Adrenal gland (tissue), 12 donors: ENCODE measurements around the gene PBX1. TPM values are rescaled to one million over a fixed set of nuclear protein-coding genes. Genes with fewer than 3 reads are reported as not detected.

Source experiments
- DNase-seq, 7 donors: peaks; one replicate each; pipeline ENCODE4 v3.0.0-alpha.2; 2019 to 2020
- H3K27ac ChIP-seq, 5 donors: fragments of 200-600 bp; sonication (generic) in 4 of 5; 1 replicate in 3 of 5; 2 replicates in 2 of 5; pipeline versions ENCODE4 v1.5.1 to v1.8.0; 2016 to 2020; ENCODE audit warnings: mild to moderate bottlenecking in 1 of 5
- H3K27me3 ChIP-seq: fragments of 200-600 bp; 2 replicates; pipeline ENCODE4 v1.8.0; 2021
- H3K36me3 ChIP-seq, 2 donors: fragments of 200-600 bp; replicated peaks in 1 of 2; 1 replicate in 1 of 2; 2 replicates in 1 of 2; pipeline versions ENCODE4 v1.5.1 to v1.8.0; 2018 to 2022
- H3K4me1 ChIP-seq, 2 donors: fragments of 200-600 bp; replicated peaks in 1 of 2; 1 replicate in 1 of 2; 2 replicates in 1 of 2; pipeline versions ENCODE4 v1.5.1 to v1.8.0; 2018 to 2021
- H3K4me3 ChIP-seq, 4 donors: fragments of 200-600 bp; sonication (generic) in 3 of 4; one replicate each; pipeline ENCODE4 v1.5.1; 2016 to 2018
- H3K9me3 ChIP-seq, 3 donors: fragments of 200-600 bp; sonication (generic) in 1 of 3; replicated peaks in 1 of 3; 1 replicate in 2 of 3; 2 replicates in 1 of 3; pipeline versions ENCODE4 v1.5.1 to v1.8.0; 2016 to 2021
- CTCF ChIP-seq, 6 experiments: fragments of 450-650 bp in 4 of 6; fragments of 200-600 bp in 2 of 6; sonication (generic) in 1 of 6; IDR thresholded peaks; 1 replicate in 5 of 6; 2 replicates in 1 of 6; pipeline versions ENCODE4 v1.5.1 to v1.8.0; 2016 to 2021; ENCODE audit warnings: antibody characterized with exemption in 6 of 6, mild to moderate bottlenecking in 2 of 6, moderate library complexity in 1 of 6
- POLR2A ChIP-seq, 2 donors: fragments of 450-650 bp; IDR thresholded peaks; one replicate each; pipeline ENCODE4 v1.6.1; 2017; ENCODE audit warnings: antibody characterized with exemption in 2 of 2, mild to moderate bottlenecking in 2 of 2, moderate library complexity in 1 of 2
- WGBS, 4 donors: extraction: QIAGEN DNeasy Blood & Tissue Kit in 2 of 4; methylation state at CpG; one replicate each; pipeline versions ENCODE4 v1.1.5 to v1.1.7; 2013 to 2017; 5-methylcytosine and 5-hydroxymethylcytosine counted together
- intact Hi-C, 2 donors: fragments of 100-400 bp; cut with DNase I; formaldehyde crosslinking; loops; one replicate each; pipeline versions ENCODE4 v1.14.1 to v1.15.0; 2022 to 2023
- polyA plus RNA-seq, 3 donors: library from polyadenylated mRNA; stranded (reverse); fragments of 200-250 nt in 2 of 3; fragments of 350-450 nt in 1 of 3; fragmentation: Illumina TruSeq in 1 of 3; extraction: RNeasy Lipid Tissue Mini Kit (QIAGEN cat#74804) in 1 of 3; gene quantifications; one replicate each; pipeline ENCODE4 v1.2.3, GENCODE V29; 2013 to 2014
- total RNA-seq, 9 donors: library from RNA; depleted of rRNA in 4 of 9; stranded (reverse); fragments of >200 nt in 4 of 9; fragments of 120-200 nt in 1 of 9; fragmentation: NEBNext Ultra II Directional in 1 of 9; extraction: Animal tissue kit (Norgen Biotek cat#: 25700) in 1 of 9; gene quantifications; one replicate each; pipeline versions ENCODE4 v1.1.0 to v1.2.4, GENCODE V29; 2013 to 2023
- donor health status: healthy with polysubstance abuse.
- donor health status: Bipolar disorder and iron deficiency.
- donor health status: DM: yes; HTN: yes; CAD: no.
- donor health status: DM: no; HTN: no; CAD: no.
- donor health status: DM: no; HTN: no; CAD: no.
- donor health status: DM: yes; HTN: yes; CAD: no.

Gene PBX1
- total and polyA plus RNA-seq, 12 donors = 13.0 to 294 (median 99.3) TPM

DNA sequence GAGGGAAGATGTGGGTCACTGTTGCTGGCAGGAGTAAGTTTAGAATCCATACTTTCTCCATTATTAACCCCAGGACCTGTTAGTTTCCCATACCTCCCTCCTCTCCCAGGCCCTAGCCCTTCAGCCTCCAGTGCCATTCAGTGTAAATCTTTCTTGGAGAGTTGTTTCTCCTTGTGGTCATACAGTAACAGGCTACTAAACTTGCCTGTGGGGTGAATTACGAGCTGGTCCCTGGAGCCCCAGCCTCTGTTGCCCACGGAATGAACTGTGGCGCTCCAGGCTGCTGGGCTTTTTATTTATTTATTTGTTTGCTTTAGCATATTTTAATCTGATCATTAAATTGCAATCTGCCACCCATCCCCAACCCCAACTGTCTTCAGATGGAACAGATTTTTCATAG lies 305.2 kb downstream of the PBX1 start:
- no peak for TF ChIP-seq POLR2A (IDR thresholded peaks at IDR 0.05)
- TF ChIP-seq CTCF (IDR thresholded peaks at IDR 0.05) = no peak
- intact Hi-C loops = no loop called here
- no peak for DNase-seq
- Histone ChIP-seq H3K9me3 (no peaks in the 10 kb centered on the region), H3K36me3 (no peaks in the 10 kb centered on the region), H3K27ac (no peak overlapping the region), H3K4me3 (no peak overlapping the region), H3K4me1 (no peaks in the 10 kb centered on the region), H3K27me3 (no peaks in the 10 kb centered on the region)
- 88 to 94% (median 92%) methylated on average over 3 of the region's 3 CpGs for WGBS, 4 donors

DNA sequence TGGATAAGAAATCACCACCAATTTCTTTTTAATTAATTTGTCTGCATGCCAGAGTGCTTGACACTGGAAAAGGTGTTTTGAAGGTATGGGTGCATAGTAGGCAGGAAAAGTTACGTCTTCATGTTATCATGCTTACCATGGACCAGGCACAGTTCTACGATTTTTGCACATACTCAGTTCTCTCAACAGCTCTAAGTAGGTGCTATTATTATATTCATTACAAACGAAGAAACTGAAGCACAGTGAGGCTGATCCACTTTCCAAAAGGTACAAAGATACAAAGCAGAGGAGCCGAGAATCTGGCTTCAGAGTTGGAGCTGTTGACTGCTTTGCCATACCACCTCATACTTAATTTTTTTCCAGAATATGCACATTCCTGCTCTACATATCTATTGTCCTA lies 306.4 kb downstream of the PBX1 start:
- Histone ChIP-seq H3K27me3 (no peaks in the 10 kb centered on the region), H3K36me3 (no peaks in the 10 kb centered on the region), H3K4me1 (no peaks in the 10 kb centered on the region), H3K9me3 (no peaks in the 10 kb centered on the region), H3K27ac (no peak overlapping the region), H3K4me3 (no peak overlapping the region)
- no peak for TF ChIP-seq CTCF (IDR thresholded peaks at IDR 0.05)
- no peak for TF ChIP-seq POLR2A (IDR thresholded peaks at IDR 0.05)
- WGBS, 4 donors = 78 to 86% (median 84%) methylated on average over 4 of the region's 4 CpGs
- intact Hi-C loops = no loop called here
- no peak for DNase-seq

DNA sequence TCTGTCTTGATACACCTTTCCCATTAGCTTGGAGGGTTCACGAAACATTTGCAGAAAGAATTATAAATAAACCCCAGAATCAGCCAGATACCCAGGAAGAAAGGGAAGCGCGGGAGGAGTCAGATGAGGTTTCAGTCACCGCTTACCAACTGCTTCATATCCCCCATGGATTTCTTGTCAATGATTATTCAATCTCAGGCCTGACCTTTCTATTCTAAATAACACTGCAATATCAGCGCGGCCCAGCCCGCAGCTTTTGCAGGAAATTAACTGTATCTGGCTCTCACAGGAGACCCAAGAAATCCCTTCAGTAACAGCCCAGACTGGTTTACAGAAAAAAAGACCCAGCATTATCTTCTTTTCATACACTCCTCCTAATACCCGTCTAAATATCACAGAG lies 308.6 kb downstream of the PBX1 start:
- Histone ChIP-seq H3K9me3 (no peaks in the 10 kb centered on the region), H3K27me3 (no peaks in the 10 kb centered on the region), H3K4me3 (no peak overlapping the region), H3K27ac (no peak overlapping the region), H3K36me3 (no peaks in the 10 kb centered on the region), H3K4me1 (no peaks in the 10 kb centered on the region)
- 94 to 95% (median 95%) methylated on average over 8 of the region's 8 CpGs for WGBS, 4 donors
- no peak for DNase-seq
- no peak for TF ChIP-seq CTCF (IDR thresholded peaks at IDR 0.05)
- no peak for TF ChIP-seq POLR2A (IDR thresholded peaks at IDR 0.05)
- intact Hi-C loops = no loop called here

- TF ChIP-seq POLR2A (IDR thresholded peaks at IDR 0.05) (no peak), CTCF (IDR thresholded peaks at IDR 0.05) (no peak)
- no peak for DNase-seq
- no peaks in the 10 kb centered on the region for H3K36me3 ChIP-seq
- H3K4me3 ChIP-seq = no peak overlapping the region
- no peaks in the 10 kb centered on the region for H3K27me3 ChIP-seq
- intact Hi-C loops = no loop called here
- no peaks in the 10 kb centered on the region for H3K4me1 ChIP-seq
- no peaks in the 10 kb centered on the region for H3K9me3 ChIP-seq
- WGBS, 4 donors = 95 to 97% (median 96%) methylated on average over 4 of the region's 4 CpGs
- no peak overlapping the region for H3K27ac ChIP-seq
Observed at GRCh38 chr1:164868990-164869389, 310.0 kb downstream of the PBX1 start.
